ENCODE measurements around the gene SCGB1A1.
"Not testable (repeated sequence)": the region's sequence is repeated elsewhere in the genome, so short reads cannot be mapped to it uniquely, and the experiment has no call there.

Gene SCGB1A1

GRCh38 chr11:62421996-62422395 lies 3.2 kb downstream of the SCGB1A1 start:
- no peak for DNase-seq

DNA sequence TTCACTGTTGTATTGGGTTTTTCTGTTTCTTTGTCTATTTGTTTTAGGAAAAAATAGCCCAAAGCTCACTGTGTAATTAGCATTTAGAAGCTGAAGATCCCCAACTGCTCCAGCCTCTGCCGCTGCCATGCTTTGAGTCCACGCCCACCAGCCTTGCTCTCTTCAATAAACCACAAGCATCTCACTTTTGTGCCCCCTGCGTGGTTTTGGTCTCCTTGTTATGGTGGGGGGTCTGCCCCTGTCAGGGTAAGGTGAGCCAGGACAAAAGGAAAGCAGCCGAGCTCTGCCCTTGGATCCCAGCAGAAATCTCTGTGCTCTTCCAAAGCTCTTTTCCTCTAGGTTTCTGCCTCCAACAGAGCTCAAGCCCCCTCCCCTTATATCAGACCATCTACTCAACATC lies 4.2 kb downstream of the SCGB1A1 start:
- DNase-seq = no peak

- peak; percentile 66 for DNase-seq
Observed at GRCh38 chr11:62427630-62428233, 8.9 kb downstream of the SCGB1A1 start.

DNA sequence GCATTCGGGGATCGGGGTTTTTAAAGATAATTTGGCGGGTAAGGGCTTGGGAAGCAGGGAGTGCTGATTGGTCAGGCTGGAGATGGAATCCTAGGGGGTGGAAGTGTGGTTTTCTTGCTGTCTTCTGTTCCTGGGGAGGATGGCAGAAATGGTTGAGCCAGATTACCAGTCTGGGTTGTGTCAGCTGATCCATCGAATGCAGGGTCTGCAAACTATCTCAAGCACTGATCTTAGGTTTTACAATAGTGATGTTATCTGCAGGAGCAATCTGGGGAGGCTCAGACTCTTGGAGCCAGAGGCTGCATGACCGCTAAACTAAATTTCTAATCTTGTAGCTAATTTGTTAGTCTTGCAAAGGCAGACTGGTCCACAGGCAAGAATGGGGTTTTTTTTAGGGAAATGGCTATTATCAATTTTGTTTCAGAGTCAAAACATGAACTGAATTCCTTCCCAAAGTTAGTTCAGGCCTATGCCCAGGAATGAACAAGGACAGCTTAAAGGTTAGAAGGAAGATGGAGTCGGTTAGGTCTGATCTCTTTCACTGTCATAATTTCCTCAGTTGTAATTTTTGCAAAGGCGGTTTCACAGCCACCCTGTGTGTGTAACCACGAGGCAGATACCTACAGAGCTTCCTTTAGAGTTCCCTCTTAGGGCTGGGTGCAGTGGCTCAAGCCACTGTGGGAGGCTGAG lies 10.2 kb downstream of the SCGB1A1 start:
- no peak for DNase-seq

DNA sequence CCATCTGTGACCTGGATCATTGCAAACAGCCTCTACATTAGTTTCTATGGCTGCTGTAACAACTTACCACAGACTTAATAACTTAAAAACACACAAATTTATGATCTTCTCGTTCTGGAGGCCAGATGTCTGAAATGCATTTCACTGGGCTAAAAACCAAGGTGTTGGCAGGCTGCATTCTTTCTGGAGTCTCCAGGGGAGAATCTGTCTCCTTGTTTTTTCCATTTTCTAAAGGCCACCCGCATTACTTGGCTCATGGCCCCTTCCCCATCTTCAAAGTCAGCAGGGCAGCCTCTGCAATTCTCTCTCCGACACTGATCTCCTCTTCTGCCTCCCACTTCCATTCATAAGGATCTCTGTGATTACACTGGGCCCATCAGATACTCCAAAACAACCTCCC lies 11.6 kb downstream of the SCGB1A1 start:
- DNase-seq = peak; percentile 40

- DNase-seq = peak; percentile 85
Observed at GRCh38 chr11:62431171-62431901, 12.5 kb downstream of the SCGB1A1 start.

DNA sequence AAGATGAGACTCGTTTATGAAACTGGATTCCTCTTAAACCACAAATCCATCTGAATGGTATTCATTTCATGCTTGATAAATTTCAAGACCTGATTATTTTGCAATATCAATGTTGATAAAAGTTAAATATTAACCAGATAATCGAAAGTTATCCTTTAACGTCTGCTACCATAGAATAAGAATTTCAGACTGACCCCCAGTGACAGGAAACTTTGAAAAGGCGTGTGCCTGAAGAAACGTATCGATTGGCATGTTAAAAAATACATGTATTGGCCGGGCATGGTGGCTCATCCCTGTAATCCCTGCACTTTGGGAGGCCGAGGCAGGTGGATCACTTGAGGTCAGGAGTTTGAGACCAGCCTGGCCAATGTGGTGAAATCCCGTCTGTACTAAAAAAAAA lies 13.9 kb downstream of the SCGB1A1 start:
- DNase-seq = no peak

DNA sequence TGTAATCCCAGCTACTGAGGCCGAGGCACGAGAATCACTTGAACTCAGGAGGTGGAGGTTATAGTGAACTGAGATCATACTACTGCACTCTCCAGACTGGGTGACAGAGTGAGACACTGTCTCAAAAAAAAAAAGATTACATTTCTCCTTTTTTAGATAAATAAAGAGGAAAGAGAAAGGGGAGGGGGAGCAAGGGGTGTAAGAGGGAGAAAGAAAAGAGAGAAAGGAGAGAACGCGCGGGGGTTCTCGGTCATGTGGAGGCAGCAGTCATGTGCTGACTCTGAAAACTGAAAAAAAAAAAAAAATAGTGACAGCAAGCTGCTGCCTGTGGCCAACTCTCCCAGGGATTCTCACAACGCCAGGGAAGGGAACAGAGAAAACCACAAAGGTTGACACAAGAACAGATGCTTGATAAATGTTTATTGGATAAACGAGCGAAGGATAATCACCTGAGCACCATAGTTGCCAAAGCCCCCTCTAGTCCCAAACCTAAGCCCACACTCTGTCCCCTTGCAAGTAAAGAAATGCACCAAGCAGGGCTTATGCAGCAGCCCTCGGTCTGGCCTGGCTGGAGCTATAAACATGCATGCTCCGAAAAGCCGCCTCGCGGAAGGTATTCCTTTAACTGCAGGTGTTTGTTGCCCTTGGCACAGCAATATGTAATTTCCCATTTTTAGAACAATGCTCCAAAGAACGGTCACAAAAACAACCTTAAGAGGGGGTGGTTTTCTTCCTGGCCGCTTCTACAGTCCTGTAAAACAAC lies 14.5 kb downstream of the SCGB1A1 start:
- no peak for DNase-seq

- no peak for DNase-seq
Observed at GRCh38 chr11:62433904-62434276, 15.1 kb downstream of the SCGB1A1 start.

- DNase-seq = no peak
Observed at GRCh38 chr11:62435846-62436660, 17.2 kb downstream of the SCGB1A1 start.

- no peak for DNase-seq
Observed at GRCh38 chr11:62437616-62438015, 18.8 kb downstream of the SCGB1A1 start.

DNA sequence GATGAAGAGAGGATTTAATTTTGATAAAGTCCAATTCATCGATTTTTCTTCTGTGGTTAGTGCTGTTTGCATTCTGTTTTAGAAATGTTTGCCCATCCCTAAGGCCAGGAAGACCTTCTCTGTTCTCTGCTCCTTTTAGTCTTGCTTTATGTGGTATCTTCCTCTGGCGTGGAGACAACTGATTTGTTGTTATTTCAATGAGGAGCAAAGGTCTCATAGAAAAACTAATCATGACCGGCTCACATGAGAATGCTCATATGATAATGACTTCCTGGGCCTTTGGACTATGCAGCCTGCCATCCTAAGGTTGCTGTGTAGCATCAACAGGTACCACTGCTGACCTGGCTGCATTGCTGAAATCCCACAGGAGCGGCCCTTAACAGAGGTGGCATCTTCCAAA lies 19.8 kb downstream of the SCGB1A1 start:
- no peak for DNase-seq

DNA sequence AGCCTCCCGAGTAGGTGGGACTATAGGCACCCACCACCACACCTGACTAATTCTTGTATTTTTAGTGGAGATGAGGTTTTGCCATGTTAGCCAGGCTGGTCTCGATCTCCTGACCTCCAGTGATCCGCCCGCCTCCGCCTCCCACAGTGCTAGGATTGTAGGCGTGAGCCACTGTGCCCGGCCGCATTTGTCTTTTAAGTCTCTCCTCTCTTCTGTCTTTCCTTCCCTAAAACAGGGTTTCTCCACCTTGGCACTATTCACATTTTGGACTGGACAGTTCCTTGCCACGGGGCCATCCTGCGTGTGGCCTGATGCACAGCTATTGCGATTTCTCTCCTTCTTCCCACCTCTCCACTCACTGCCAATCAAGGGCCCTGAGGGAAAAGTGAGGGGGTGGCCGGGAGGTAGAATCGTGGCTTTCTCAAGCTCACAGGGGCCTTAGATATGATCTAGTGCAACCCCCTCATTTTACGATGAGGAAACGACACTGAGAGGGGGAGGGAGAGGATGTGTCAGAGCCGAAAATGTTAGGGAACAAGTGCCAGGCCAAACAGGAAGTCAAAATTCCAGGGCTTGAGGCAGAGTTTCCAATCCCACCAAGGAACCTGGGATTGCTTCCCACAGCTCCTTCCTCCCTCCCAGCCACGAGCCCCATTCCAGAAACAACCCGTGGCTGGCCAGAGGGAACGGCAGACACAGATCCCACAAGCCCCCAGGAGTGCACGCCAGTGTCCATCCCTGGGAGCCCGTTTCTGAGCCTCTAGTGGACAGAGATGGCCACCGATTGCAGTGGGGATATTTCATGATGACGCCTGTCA lies 21.2 kb downstream of the SCGB1A1 start:
- peak; percentile 73 for DNase-seq

DNA sequence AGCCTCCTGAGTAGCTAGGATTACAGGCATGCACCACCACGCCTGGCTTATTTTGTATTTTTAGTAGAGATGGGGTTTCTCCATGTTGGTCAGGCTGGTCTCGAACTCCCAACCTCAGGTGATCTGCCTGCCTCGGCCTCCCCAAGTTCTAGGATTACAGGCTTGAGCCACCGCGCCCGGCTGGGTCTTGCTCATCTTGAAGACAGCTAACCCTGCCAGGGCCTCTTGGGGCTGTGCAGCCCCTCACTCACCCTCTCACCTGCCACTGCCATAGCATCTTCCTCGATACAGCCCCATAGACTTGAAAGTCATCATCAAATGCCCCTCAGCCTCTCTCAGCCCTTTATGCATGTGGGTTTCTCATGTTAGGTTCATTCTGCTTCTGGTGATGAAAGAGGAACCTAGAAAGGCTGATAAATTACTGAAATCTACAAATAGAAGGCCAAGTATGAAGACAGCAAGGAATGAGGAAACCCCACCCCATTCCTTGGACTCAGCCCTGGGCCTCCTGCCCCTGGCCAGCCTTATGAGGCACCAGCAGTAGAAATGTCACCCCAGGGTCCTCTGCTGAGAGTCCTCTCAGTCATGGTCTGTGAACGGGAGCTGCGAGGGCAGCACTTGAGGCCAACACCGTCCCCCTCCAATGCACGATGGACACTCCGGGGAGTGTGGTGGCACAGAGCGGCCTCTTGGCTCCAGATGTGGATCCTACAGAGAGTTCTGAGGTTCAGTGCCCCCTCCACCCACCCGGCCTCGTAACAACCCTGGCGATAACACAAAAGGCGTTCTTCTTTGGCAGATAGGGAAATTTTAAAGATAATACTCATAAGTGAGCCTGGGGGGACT lies 24.8 kb downstream of the SCGB1A1 start:
- DNase-seq = peak; percentile 50

GRCh38 chr11:62444236-62444833 lies 25.5 kb downstream of the SCGB1A1 start:
- DNase-seq = peak; percentile 87

GRCh38 chr11:62444835-62445234 lies 26.0 kb downstream of the SCGB1A1 start:
- DNase-seq = no peak

- peak; percentile 42 for DNase-seq
Observed at GRCh38 chr11:62445314-62445740, 26.5 kb downstream of the SCGB1A1 start.

DNA sequence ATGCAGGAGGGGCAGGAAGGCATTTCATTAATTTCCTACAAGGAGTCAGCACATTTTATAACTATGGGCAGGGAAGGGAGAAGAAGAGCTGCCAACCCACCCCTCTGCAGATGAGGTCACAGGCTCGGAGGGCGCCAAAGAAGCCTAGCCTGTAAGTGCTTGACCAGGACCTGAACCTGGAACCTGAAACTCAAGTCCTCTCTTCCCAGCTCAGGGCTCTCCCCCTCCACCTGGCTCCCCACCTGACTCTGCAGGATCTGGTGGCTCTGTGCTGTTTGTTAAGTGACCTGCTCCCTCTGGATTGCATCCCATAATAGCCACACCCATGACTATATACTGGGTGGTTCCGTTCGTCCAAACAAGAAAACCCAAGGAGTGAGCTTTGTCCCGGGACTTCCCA lies 27.3 kb downstream of the SCGB1A1 start:
- DNase-seq = no peak

DNA sequence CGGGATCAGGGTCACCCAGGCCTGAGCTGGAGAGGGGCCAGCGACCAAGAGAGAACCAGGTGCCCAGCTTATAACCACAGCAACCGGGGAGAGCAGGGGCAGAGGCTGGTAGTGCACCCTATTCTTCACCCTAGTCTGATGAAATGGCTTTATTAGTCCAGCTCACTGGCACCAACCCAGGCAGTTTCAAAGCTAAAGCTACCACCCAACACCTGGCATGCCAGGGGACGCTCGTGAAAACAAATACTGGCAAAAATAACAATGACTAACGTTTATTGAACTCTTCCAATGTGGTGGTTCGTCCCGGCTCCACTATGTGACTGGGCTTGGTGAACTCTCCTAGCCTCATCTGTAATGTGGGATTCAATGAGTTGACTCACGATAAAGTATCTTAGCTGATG lies 30.6 kb downstream of the SCGB1A1 start:
- no peak for DNase-seq

GRCh38 chr11:62449912-62450311 lies 31.1 kb downstream of the SCGB1A1 start:
- DNase-seq = not testable (repeated sequence)
